Inflammatory macrophage treated with lipopolysaccharide for 1 hour (primary cell): ENCODE measurements around the gene KCTD4.

Experiments used
- DNase-seq, 2 donors: peaks; one replicate each; pipeline ENCODE4 v3.0.0-alpha.2; 2020 to 2022

KCTD4 gene

GRCh38 chr13:45168555-45168930 lies 32.3 kb downstream of the KCTD4 start:
- no peak for DNase-seq

GRCh38 chr13:45167611-45168554 lies 33.0 kb downstream of the KCTD4 start:
- DNase-seq, result no peak

GRCh38 chr13:45166858-45167257 lies 34.0 kb downstream of the KCTD4 start:
- no peak for DNase-seq

- DNase-seq, result peak in 1 of 2 donors; percentile 12
These were observed 38.0 kb downstream of the KCTD4 start for GRCh38 chr13:45162821-45163220.

- DNase-seq, result no peak
These were observed 38.7 kb downstream of the KCTD4 start for GRCh38 chr13:45162194-45162593.

- DNase-seq, result no peak
These were observed 44.1 kb downstream of the KCTD4 start for GRCh38 chr13:45156565-45157361.

- no peak for DNase-seq
These were observed 50.9 kb downstream of the KCTD4 start for GRCh38 chr13:45149964-45150363.

GRCh38 chr13:45143346-45143751 lies 57.5 kb downstream of the KCTD4 start:
- DNase-seq, result no peak
